Left forelimb (tissue), 1 donor: ENCODE results near the gene CPZ.
A peak's percentile ranks its signal among the peaks of the same experiment; 100 is the strongest.
"Not testable (repeated sequence)": the region's sequence is repeated elsewhere in the genome, so short reads cannot be mapped to it uniquely, and the experiment has no call there.

Experiments used
- DNase-seq: peaks from one replicate; pipeline ENCODE4 v3.0.0-alpha.2; 2018; ENCODE audit warnings: low spot score

CPZ gene

DNA sequence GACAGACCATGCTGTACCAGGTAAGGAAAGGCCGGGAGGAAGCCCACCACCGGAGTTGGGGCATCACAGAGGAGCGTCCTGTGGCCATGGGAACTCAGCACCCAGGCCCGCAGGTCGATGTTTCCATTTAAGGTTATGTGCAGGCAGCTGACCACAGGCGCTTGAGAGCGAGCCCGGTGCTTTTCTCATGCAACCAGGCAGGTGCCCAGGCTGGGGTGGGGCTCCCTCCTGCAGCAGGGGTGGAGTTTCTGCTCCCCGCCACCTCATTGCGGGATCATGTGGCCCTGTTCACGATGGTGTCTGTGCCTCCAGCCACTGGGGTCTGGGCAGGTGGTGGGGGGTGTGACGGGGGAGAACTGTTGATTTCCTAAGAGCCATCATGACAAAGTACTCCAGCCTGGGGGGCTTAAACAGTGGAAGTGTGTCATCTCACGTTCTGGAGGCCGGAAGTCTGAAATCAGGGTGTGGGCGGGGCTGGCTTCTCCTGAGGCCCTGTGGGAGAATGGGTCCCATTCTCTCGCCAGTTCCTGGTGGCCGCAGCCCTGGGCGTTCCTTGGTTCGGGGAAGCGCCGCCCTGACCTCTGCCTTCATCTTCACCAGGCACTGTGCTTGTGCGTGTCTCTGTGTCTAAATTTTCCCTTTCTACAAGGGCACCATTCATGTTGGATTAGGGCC, 60.9 kb downstream of the CPZ start:
- peak; percentile 50 for DNase-seq

DNA sequence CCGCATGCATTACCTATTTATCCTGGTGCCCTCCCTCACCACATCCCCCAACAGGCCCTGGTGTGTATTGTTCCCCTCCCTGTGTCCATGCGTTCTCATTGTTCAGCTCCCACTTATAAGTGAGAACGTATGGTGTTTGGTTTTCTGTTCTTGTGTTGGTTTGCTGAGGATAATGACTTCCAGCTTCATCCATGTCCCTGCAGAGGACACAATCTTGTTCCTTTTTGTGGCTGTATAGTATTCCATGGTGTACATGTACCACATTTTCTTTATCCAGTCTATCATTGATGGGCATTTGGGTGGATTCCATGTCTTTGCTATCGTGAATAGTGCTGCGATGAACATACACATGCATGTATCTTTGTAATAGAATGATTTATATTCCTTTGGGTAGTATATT, 61.6 kb downstream of the CPZ start:
- not testable (repeated sequence) for DNase-seq

DNA sequence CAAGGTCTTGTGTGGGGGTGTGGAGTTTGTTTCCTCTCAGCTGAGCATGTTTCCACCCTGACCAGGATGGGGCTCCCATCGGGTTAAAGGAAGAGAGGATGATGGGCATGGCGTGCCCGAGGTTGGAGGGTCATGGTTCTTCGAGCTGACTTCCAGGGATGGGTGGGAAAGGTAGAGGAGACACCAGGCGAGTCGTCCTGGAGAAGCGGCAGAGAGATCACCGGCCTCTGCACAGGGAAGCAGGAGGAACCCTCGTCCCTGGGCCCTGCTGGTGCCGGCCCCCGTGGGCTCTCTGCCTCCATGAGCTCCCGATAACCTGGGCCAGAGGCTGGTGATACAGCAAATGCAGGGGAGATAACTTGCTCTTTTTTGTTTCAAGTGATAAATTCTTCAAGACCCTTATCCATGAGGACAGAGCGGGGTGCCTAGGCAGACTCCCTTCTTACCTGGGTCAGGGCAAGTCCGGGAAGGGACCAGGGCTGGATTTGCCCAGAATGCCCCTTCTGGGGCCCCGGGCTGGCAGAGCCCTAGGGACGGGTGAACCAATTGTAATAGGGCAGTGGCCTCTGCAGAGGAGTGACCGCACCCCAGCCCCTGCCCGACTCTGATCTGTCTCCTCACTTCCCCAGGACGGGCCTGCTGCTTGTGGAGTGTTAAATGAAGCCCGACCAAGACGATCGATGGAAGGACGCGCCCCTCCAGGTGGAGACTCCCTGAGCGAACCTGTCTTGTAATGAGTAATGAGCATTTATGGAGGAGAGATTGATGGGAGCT, 63.0 kb downstream of the CPZ start:
- no peak for DNase-seq

DNA sequence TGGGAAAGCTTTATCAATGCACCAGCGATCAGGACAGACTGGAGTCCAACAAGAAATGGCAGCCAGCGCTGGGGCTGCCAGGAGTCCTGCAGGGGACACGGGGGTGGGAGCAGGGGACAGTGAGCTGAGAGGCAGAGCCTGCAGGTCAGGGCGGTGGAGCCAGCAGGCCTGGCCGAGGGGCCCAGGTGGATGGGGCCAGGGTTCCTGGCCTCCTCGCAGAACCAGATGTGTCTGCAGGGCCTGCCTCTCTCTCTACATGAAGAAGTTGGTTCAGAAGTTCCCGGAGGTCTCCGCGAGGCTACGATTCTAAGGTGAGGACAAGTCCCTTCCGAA, 63.6 kb downstream of the CPZ start:
- no peak for DNase-seq

GRCh38 chr4:8656711-8657380, 64.3 kb downstream of the CPZ start:
- peak; percentile 33 for DNase-seq

- DNase-seq, result peak; percentile 28
These were observed 65.0 kb downstream of the CPZ start for GRCh38 chr4:8657381-8658088.

- DNase-seq, result peak; percentile 14
These were observed 70.2 kb downstream of the CPZ start for GRCh38 chr4:8662776-8663175.

- no peak for DNase-seq
These were observed 71.7 kb downstream of the CPZ start for GRCh38 chr4:8664031-8664805.

GRCh38 chr4:8664976-8665375, 72.4 kb downstream of the CPZ start:
- DNase-seq, result no peak

DNA sequence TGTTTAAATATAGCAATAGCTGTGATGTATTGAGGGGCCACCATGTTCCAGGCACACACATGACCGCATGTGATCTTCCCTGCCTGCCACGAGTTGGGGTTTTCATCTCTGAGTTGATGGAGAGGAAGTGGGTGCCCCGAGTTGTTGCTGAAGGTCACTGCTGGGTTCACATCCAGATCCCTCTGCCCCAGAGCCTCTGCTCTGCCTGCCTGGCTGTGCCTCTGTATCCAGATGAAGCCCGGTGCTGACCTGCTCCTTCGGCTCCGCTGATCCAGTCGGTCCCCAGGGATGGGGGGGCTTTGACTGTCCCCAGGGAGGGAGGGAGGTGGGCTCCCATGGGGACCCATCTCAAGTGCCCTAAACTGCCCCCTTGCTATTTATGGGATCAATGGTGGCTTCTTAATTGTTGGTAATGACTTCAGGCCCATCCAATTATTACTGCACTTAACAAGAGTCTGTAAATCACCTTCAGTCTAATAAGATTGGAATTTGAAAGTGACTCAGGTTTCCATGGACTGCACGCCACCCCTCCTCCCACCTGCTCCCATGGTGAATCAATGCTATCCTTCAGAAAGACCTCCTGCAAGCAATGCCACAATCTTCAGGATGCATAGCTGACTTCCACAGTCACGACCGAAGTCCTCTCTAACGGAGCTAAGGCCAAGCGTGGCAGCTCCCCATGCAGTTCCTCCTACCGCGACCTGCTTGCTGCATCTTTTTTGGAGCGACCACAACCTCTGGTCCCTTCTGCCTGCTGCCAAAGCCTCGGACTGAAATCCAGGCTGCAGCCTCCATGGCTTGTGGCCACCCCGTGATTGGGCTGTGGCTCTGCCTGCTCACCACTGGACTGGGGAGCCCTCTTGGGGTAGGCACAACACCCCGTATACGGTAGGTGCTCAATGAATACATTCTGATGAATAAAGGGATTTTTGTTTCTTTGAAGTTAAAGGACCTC, 73.1 kb downstream of the CPZ start:
- DNase-seq, result no peak

DNA sequence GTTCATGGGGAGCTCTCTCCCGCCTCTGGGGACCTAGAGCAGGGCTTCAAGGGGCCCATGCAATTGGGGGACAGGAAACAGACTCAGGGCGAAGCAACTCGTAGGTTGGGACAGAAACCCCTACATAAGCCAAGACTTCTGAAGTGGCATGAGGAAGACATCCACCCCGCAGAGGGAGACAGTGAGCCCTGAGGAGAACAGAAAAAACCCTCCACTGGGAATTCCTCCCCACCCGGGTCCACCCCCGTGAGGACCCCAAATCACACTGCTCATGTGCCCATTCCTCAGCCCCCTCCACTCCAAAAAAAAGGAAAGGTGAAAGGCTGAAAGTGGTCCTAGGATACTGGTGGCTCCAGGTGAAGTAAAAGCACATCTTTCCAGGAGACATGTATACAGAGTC, 74.0 kb downstream of the CPZ start:
- no peak for DNase-seq
